Activated T-cell treated with anti-CD3 and anti-CD28 coated beads for 1 hour (primary cell): ENCODE results near the gene RPL26.
"Not testable (repeated sequence)": the region's sequence is repeated elsewhere in the genome, so short reads cannot be mapped to it uniquely, and the experiment has no call there.

Experiments used
- DNase-seq: peaks from one replicate; pipeline ENCODE4 v3.0.0-alpha.2; 2020; ENCODE audit warnings: low read depth

RPL26 gene

DNA sequence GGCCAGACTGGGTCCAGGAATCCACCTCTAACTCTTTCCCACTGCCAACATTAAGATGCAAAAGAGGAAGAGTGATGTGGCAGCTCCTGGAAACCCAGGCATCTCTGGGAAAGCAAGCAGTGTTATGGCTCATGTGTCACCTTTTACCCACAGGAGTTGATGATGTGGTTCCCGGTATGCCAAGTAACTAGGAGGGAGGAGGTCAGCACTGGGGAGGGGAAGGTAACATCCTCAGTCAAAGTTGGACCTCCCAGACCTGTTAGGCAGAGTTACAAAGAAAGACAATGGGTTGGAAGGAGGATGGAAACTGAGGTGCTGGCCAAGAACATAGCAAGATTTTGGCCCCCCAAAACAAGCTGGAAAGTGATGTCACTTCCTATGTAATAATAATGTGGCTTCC is 17.9 kb downstream of the RPL26 start:
- no peak for DNase-seq

- no peak for DNase-seq
These were observed 20.2 kb downstream of the RPL26 start for GRCh38 chr17:8362651-8363332.

GRCh38 chr17:8360751-8361150 is 22.2 kb downstream of the RPL26 start:
- DNase-seq = no peak

DNA sequence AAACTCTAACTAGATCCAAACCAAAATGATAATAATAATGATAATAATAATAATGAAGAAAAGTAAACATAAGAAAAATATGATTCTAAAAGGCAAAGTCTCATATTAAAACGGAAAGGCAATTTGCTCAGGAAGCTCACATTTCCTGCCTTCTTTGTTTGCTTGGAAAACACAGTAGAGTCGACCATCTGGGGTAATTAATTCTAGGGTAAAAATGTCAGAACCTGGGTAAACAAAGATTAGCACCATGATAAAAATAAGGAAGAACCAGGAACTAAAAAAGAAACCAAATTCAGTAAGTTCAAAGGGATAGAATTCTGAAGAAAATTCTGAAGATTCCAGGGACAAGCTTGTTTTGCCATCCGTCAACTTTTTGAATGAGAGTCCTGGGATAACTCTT is 22.7 kb downstream of the RPL26 start:
- no peak for DNase-seq

- no peak for DNase-seq
These were observed 23.2 kb downstream of the RPL26 start for GRCh38 chr17:8359769-8360168.

DNA sequence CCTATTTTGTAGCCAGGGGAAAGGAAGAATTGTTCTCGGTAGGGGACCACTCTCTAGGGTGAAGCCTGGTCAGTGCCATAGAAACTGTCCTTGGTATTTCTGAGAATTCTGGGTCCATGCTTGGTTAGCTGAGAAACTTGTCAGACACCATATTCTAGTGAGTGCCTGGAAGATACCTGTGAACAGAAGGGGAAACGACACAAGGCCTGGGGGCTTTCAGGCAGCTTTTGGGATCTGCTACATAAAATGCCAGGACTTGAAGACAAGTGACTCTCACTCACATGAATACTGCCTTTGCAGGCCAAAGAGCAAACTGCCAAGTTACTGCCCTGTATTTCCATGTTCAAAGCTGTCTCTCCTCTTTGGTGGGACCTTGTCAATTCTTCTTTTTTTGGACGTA is 25.1 kb downstream of the RPL26 start:
- DNase-seq = no peak

DNA sequence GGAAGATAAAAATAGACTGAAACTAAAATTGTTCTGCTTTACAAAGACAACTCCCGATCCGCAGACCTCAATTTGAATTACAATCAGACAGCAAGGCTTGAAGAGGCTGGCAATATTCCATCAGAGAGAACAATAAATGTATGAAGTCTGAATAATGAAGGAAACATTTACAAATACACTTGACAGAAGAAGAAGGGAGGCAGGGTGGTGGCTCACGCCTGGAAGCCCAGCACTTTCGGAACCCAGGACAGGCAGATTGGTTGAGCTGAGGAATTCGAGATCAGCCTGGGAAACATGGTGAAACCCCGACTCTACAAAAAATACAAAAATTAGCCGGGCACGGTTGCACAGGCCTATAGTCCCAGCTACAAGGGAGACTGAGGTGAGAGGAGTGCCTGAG is 28.8 kb downstream of the RPL26 start:
- no peak for DNase-seq

- DNase-seq = no peak
These were observed 29.3 kb downstream of the RPL26 start for GRCh38 chr17:8353736-8354135.

DNA sequence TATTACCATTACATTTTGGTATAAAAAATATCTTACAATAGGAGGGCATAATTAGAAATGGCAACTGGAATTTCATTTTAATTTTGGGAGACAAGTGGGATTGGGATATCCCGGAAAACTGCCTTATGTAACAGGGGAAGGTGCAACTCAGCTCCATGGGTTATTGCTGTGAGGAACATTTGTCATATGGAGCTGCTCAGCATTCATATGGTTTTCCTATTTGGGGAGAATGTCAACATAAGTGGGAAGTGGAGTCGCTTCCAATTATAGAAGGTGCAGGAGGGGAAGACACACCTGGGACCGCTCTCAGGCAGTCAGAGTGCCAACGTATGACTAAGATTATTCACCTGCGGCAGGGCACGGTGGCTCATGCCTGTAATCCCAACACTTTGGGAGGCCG is 32.7 kb downstream of the RPL26 start:
- DNase-seq = no peak

DNA sequence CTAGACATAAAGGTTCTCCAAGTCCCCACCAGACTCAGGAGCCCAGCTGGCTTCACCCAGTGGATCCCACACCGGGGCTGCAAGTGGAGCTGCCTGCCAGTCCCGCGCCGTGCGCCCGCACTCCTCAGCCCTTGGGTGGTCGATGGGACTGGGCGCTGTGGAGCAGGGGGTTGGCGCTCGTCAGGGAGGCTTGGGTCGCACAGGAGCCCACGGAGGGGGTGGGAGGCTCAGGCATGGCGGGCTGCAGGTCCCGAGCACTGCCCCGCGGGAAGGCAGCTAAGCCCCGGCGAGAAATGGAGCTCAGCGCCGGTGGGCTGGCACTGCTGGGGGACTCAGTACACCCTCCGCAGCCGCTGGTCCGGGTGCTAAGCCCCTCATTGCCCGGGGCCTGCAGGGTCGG is 36.0 kb downstream of the RPL26 start:
- DNase-seq = not testable (repeated sequence)

- no peak for DNase-seq
These were observed 36.9 kb downstream of the RPL26 start for GRCh38 chr17:8345951-8346665.

- no peak for DNase-seq
These were observed 37.8 kb downstream of the RPL26 start for GRCh38 chr17:8345052-8345690.

- DNase-seq = no peak
These were observed 41.5 kb downstream of the RPL26 start for GRCh38 chr17:8341456-8341855.

DNA sequence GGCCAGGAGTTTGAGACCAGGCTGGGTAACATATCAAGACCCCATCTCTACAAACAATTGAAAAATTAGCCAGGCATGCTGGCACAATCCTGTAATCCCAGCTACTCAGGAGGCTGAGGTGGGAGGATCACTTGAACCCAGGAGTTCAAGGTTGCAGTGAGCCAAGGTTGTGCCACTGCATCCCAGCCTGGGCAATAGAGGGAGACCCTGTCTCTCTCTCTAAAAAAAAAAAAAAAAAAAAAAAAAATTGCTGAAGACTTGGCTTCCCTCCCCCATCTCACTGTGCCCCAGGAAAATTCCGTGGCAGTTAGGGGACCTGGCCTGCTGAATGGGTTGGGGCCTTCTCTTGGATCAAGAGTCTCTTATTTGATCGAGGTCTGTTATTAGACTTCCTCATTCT is 43.5 kb downstream of the RPL26 start, which contains the start of gene ODF4:
TSS of gene ODF4 (plus strand) at position 301 of the 400 bp plus-strand sequence. CDS start 212 bp downstream, outside the sequence.
- DNase-seq = no peak

DNA sequence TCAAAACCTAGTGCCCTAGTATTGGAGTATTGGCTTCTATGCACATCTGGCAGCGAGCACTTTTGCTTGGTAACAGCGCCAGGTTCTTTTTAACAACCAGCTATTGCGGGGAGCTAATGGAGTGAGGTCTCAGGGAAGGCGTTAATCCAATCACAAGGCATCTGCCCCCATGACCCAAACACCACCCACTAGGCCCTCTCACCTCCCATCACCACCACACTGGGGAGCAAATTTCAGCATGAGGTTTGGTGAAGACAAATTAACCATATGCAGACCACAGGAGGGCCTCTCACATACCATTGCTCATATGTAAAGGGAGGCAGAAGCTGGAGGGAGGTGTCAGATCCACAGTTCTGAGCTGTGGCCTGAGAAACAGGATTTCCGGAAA is 44.2 kb downstream of the RPL26 start:
- no peak for DNase-seq

DNA sequence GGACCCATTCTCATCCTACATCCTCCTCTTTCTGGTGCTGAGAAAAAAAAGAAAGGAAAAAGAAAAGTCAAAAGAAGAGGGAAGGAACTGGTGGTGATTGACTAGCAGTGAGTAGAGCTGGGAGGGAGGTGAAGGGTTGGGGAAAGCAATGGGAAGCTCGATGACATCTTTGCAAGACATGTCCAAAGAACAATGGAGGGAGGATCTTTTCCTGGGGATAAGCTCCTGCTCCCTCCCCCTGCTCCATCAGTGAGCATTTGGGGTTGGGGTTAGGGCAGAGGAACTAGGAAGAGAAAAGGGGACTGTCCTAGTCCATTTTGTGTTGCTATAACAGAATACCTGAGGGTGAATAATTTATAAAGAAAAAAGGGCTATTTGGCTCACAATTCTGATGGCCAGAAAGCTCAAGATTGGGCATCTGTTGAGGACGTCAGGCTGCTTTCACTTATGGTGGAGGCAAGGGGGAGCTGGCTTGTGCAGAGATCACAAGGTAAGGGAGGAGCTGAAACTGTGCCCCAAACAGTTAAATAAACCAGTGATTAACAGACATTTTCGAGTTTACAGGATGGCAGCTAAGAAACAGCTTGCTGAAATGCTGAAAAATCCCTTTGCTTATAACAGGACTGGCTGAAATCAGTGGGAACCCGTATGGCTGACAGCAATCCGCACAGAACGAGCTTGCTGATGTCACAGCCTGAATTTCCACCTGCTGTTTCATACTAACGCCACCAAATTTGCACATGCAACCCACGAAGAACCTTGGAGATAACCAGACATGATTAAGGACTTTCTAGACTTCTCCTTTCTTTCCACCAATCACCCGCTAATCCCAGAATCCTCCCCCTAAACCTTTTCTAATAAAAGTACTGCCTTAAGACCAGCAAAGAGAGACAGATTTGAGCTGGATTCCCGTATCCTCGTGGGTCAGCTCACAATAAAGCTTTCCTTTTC is 44.9 kb downstream of the RPL26 start:
- DNase-seq = no peak

- no peak for DNase-seq
These were observed 49.7 kb downstream of the RPL26 start for GRCh38 chr17:8333281-8333680.

DNA sequence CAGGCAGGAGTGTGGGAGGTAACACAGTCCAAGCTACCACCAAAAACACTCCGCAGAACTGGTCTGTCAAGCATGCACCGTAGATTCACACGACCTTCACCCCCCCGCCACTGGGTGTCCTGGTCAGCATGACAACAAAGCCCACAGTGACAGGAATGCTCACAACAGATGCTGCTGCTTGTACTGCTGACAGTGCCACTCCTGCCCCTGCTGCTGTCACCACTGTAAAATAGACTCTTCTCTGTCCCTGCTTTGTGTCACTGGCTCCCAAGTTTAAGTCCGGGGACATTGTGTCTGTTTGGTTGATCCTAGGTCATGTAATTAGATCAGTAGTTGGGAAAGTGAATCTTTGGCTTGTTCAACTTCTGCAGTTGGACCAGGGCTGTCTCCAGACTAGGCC is 50.3 kb downstream of the RPL26 start:
- no peak for DNase-seq

DNA sequence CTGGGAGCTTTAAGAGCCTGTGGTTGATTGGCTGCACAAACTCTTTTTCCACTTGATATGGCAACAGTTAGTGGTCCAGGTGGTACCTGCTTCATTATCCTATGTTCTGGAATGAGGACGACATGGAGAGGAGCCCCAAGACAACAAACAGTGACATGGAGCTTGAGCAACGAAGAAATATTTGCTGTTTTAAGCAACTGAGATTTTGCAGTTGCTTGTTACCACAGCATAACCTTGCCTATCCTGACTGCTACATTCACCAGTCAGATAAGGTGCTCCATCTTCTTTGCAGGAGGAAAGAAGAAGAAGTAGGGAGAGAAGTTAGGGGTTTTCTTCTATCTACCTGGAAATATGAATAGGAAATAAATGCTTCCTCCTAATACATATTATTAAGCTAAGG is 50.9 kb downstream of the RPL26 start:
- no peak for DNase-seq
